Upper lobe of left lung (tissue), 4 donors: ENCODE measurements around the gene DCUN1D3.

ENCODE experiments used
- EP300 ChIP-seq, 4 donors: sonication (generic); formaldehyde crosslinking; IDR thresholded peaks; one replicate each; pipeline ENCODE4 v1.5.1; 2017; ENCODE audit warnings: antibody characterized with exemption in 4 of 4, control low read depth in 2 of 4
- POLR2A ChIP-seq, 4 donors: fragments of 450-650 bp; IDR thresholded peaks; one replicate each; pipeline ENCODE4 v1.5.1; 2016 to 2017; ENCODE audit warnings: antibody characterized with exemption in 4 of 4, mild to moderate bottlenecking in 2 of 4
- POLR2AphosphoS5 ChIP-seq, 2 donors: sonication (generic); formaldehyde crosslinking; IDR thresholded peaks; one replicate each; pipeline ENCODE4 v1.5.1; 2017; ENCODE audit warnings: antibody characterized with exemption in 2 of 2
- TF ChIP-seq, protein P1 (sequence below), 6 experiments: fragments of 450-650 bp in 4 of 6; fragments of 200-600 bp in 2 of 6; sonication (generic) in 2 of 6; IDR thresholded peaks; one replicate each; pipeline ENCODE4 v1.5.1; 2016 to 2019; ENCODE audit warnings: antibody characterized with exemption in 6 of 6

- TF ChIP-seq, protein P1, sequence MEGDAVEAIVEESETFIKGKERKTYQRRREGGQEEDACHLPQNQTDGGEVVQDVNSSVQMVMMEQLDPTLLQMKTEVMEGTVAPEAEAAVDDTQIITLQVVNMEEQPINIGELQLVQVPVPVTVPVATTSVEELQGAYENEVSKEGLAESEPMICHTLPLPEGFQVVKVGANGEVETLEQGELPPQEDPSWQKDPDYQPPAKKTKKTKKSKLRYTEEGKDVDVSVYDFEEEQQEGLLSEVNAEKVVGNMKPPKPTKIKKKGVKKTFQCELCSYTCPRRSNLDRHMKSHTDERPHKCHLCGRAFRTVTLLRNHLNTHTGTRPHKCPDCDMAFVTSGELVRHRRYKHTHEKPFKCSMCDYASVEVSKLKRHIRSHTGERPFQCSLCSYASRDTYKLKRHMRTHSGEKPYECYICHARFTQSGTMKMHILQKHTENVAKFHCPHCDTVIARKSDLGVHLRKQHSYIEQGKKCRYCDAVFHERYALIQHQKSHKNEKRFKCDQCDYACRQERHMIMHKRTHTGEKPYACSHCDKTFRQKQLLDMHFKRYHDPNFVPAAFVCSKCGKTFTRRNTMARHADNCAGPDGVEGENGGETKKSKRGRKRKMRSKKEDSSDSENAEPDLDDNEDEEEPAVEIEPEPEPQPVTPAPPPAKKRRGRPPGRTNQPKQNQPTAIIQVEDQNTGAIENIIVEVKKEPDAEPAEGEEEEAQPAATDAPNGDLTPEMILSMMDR (IDR thresholded peaks at IDR 0.05) = no peak
- TF ChIP-seq POLR2AphosphoS5 (IDR thresholded peaks at IDR 0.05) (no peak), EP300 (IDR thresholded peaks at IDR 0.05) (no peak), POLR2A (IDR thresholded peaks at IDR 0.05) (no peak)
Measured at GRCh38 chr16:20925751-20926150, 25.6 kb upstream of the DCUN1D3 start.
